RPMI8226 (cell line): ENCODE data around the gene SFRP2.

Experiments used
- DNase-seq: peaks from one replicate; pipeline ENCODE4 v3.0.0-alpha.2; 2015

Gene SFRP2

GRCh38 chr4:153788413-153789276 lies at the start of gene SFRP2:
Gene SFRP2, minus strand, starts transcription at chr4:153789083. Its CDS starts 248 bp downstream, at chr4:153788835.
- DNase-seq, result no peak

GRCh38 chr4:153838564-153838963 lies 49.7 kb upstream of the SFRP2 start:
- DNase-seq, result no peak

DNA sequence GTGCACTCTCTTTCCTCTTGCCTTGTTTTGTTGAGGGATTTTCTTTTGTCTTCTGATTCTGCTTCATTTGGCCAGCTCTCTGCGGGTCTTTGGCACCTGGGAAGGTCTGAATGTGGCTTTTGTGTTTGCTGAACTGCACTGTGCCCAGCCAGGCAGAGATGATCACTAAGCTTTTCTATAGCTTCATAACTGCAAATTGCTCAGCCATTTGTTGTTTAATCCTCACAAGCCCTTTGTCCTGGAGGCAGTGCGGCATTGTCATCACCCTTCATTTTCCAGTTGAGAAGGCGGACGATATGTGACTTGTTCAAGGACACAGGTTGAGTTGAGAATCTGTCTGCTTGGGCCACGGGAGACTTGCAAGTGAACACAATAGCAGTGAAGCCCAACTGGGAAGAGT lies 46.0 kb upstream of the SFRP2 start:
- DNase-seq, result no peak

DNA sequence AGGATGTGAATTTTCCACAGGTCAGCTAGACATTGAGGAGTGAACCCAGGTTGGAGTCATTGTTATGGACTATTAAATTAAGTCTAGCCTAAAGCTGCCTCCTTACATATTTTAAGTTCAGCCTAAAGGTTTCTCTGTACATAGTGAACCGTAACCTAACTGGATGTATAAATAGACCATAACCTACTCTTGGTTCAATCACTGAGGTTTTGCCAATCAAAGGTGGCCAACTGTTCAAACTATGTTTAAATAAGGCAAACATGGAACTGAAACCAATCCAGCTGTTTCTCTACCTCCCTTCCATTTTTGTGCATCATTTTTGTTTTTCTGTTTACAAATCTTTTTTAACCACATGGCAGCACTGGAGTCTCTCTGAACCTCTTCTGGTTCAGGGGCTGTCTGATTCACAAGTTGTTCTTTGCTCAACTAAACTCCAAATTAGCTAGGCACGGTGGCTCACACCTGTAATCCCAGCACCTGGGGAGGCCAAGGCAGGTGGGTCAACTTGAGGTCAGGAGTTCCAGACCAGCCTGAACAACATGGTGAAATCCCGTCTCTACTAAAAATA lies 43.9 kb upstream of the SFRP2 start:
- DNase-seq, result peak; percentile 57

GRCh38 chr4:153832054-153832453 lies 43.2 kb upstream of the SFRP2 start:
- DNase-seq, result no peak

DNA sequence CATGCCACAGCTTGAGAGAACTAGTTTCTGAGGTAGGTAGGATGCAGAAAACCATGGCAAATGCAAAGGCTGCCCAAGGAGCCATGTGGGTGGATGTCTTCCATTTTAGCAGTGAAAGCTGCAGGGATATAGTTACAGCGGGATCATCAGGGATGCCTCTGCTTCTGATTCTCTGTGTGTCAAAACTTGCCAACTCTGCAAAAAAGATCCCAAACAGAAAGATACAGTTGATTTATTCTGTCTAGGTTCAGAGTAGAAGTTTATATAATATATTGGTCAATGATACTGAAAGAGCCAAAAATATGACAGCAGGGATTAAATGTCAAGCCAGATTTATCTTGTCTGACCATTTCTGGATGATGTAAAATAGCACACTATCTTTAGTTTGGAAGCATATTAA lies 42.4 kb upstream of the SFRP2 start:
- DNase-seq, result no peak

GRCh38 chr4:153825691-153826090 lies 36.8 kb upstream of the SFRP2 start:
- no peak for DNase-seq

GRCh38 chr4:153825126-153825525 lies 36.2 kb upstream of the SFRP2 start:
- no peak for DNase-seq

DNA sequence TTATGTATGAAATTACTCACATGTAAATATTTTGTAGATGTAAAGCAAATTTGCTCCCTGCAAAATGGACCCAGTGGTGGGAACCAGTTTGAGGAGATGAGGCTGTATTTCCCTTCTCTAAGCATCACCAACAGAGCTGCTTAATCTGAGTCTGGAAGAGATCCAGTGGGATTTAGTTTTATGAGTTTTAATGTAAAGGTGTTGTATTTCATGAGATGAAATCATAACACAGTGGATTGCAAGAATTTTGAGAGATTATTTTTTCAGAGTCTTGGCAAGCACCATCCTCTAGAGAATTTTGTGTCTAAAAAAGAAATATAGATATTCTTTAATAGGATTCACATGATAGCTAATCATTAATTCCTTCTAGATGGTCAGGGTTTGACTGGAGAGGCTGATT lies 35.6 kb upstream of the SFRP2 start:
- no peak for DNase-seq

GRCh38 chr4:153823483-153823882 lies 34.6 kb upstream of the SFRP2 start:
- DNase-seq, result no peak

DNA sequence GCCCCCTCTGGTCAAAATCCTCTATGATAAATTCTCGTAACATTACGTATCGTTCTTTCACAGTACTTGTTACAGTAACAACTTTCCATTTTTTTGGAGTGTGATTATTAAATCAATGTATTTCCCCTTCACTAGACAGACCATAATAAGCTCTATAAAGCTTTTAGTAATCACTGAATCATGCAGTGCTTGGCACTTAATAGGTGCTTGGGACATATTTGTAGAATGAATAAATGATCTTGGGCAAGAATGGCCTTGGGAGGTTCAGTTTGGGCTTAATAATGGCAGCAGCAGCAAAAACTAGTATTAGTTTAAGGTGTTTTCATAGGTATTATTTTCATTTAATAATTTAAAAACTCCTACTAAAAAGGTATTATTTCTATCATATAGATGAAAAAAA lies 33.4 kb upstream of the SFRP2 start:
- no peak for DNase-seq

DNA sequence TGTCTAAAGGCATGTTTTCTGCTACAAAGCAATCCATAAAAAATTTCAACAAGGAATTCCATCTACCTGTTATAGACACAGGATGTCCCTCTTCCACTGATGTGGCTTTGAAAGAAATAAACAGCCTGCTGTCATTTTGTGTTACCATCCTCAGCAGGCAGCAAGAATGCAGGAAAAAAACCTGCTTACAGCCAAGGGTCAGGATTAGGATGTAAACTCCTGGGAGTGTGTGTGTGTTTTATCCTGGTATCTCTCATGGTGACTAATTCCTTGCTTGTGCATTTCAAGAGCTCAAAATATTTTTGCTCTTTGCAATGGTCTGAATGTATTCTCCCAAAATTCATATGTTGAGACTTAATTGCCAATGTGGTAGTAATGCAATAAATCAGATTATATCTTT lies 28.6 kb upstream of the SFRP2 start:
- no peak for DNase-seq

GRCh38 chr4:153816542-153816941 lies 27.7 kb upstream of the SFRP2 start:
- DNase-seq, result no peak

DNA sequence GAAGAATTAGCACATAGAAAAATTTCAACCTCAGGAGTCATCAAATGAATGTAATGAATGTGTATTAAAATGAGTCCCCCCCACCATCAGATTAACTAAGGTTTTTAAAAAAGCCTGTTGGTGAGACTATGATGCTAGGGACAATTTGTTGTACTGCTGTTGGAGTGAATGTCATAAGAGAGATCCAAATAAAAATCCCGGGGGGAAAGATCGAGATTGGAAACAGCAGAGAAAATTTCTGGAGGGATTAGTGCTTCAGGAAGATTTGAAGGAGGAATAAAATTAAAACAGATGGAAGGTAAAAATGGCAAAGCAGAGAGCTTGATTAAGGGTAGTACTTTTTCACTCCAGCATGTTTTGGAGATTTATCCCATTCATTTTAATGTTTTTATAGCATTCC lies 25.9 kb upstream of the SFRP2 start:
- DNase-seq, result no peak

DNA sequence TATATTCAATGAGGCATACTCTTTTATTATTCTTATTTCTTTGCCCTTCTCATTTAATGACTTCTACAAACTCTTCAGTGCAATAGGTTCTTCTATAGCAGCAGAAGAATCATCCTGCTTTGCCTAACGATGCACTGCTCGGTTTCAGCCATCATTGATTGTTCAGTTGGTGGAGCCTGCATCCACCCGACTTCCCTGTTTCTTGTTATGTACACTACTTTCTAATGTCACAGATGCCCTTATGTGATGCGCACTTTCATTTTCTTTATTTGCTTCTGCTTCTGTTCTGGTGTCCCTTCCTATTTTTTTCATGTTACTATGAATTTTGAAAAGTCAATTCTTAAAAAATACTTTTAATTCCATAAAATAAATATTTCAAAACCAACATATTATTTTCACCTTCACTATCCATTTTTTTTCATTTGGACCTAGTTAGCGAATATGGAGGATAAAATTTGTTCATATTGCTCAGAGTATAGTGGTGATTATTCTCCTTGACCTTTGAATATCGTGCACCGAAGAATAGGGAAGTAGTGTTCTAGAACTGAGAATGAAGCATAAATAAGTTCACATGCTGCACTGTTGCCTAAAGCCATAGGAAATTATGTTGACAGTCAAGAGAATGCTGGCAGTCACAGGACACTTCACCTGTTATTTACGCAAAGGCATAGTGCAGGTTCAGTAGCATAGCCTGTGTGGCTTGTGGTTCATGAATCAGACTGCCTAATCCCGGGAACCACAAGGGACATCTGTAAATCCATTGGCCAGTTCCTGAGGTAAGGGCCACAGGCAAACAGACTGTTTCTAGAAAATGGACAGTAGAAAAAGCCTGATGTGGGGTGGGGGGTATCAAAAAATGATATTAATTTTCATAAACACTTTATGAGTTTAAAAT lies 21.3 kb upstream of the SFRP2 start:
- DNase-seq, result peak; percentile 5

DNA sequence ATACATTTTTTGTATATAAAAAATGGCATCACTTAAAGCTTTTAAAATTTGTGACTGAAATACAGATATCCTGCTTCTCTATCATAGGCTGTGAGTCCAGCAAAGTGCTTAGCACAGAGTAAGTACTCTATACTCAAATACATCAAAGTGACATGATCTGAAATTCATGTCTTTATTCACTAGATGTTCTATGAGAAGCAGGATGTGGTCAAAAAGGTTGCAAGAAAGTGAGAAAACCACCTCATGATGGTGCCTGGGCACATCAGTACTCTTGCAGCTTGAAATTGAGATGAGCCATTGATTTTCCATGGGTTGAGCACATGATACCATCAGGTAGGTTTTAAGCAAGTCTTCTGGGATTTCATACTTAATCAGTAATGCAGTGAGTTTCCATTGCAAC lies 20.4 kb upstream of the SFRP2 start:
- DNase-seq, result no peak

GRCh38 chr4:153808175-153808574 lies 19.3 kb upstream of the SFRP2 start:
- DNase-seq, result no peak

GRCh38 chr4:153806073-153806472 lies 17.2 kb upstream of the SFRP2 start:
- DNase-seq, result no peak

DNA sequence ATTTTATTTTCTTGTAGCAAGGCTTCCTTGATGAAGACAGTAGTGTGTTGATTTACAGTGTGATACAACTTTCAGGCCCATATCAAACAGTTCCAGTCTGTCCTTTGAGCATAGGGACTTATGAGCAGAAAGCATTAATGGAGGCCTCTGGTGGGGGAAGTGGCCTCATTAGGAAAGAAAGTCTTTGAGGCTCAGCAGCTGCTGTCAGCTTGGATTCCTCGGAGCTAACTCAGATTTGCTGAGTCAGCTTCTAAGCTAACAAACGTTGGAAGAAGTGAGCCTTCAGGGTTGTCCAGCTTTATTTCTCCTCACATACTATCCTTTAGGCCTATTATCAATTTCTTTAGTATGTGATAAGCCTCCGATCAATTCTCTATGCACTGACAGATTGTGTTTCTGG lies 15.8 kb upstream of the SFRP2 start:
- DNase-seq, result no peak

- no peak for DNase-seq
Observed at GRCh38 chr4:153799694-153800074, 10.8 kb upstream of the SFRP2 start.

- no peak for DNase-seq
Observed at GRCh38 chr4:153798901-153799693, 10.2 kb upstream of the SFRP2 start.

GRCh38 chr4:153798420-153798819 lies 9.5 kb upstream of the SFRP2 start:
- no peak for DNase-seq

GRCh38 chr4:153794006-153794405 lies 5.1 kb upstream of the SFRP2 start:
- DNase-seq, result no peak
